A549 (cell line): ENCODE data around the gene BRAT1. TPM values are rescaled to one million over a fixed set of nuclear protein-coding genes. Genes with fewer than 3 reads are reported as not detected.

Experiments used
- ATAC-seq, 2 experiments: fragments of 200-7000 bp in 1 of 2; fragments of >200 bp in 1 of 2; cut with Nextera tagmentation in 1 of 2; cut with Tn5 transposase in 1 of 2; 3 replicates each; pipeline versions ENCODE4 v1.8.0 to v1.9.1; 2018 to 2020; ENCODE audit warnings: mild to moderate bottlenecking in 1 of 2, moderate library complexity in 1 of 2
- CTCF ChIA-PET: fragments of 300-600 bp; sonication (Branson Sonifier 250); formaldehyde crosslinking; extraction: SDS; loops from one replicate; lab custom pipeline; 2021; ENCODE audit warnings: antibody characterized with exemption, inconsistent platforms; lab: Yijun Ruan, JAX
- POLR2A ChIA-PET: fragments of 350-600 bp; formaldehyde crosslinking; extraction: SDS; loops from one replicate; lab custom pipeline; 2021; ENCODE audit warnings: antibody characterized with exemption, inconsistent platforms; lab: Yijun Ruan, JAX
- DNase-seq, 2 experiments: peaks; one replicate each; pipeline versions ENCODE4 v3.0.0 to v3.0.0-alpha.2; 2011 to 2016; ENCODE audit warnings: low read depth in 1 of 2, low spot score in 1 of 2
- FAIRE-seq: peaks from 2 replicates; lab custom pipeline; 2011; peaks lifted over from hg19 to GRCh38; lab: Jason Lieb, UNC
- H3K27ac ChIP-seq, 2 experiments: fragments of >200 bp; sonication (Bioruptor Twin); formaldehyde crosslinking; 3 replicates each; pipeline ENCODE4 v1.5.1; 2016 to 2017
- H3K4me1 ChIP-seq: fragments of >200 bp; sonication (Bioruptor Twin); formaldehyde crosslinking; 3 replicates; pipeline ENCODE4 v1.6.1; 2016
- H3K4me2 ChIP-seq: fragments of >200 bp; sonication (Bioruptor Twin); formaldehyde crosslinking; 3 replicates; pipeline ENCODE4 v1.6.1; 2016
- H3K4me3 ChIP-seq: fragments of >200 bp; sonication (Bioruptor Twin); formaldehyde crosslinking; 3 replicates; pipeline ENCODE4 v1.5.1; 2016
- H3K9me3 ChIP-seq: fragments of >200 bp; sonication (Bioruptor Twin); formaldehyde crosslinking; 3 replicates; pipeline ENCODE4 v1.6.1; 2016
- ATOH8 ChIP-seq: fragments of 250-450 bp; sonication (Bioruptor Pico); IDR thresholded peaks from 2 replicates; pipeline ENCODE4 v1.5.0; 2020; ENCODE audit warnings: low read depth, mild to moderate bottlenecking, moderate library complexity
- BCL3 ChIP-seq: fragments of >200 bp; sonication (Bioruptor Twin); formaldehyde crosslinking; IDR thresholded peaks from 3 replicates; pipeline ENCODE4 v1.6.1; 2016
- BHLHE40 ChIP-seq: IDR thresholded peaks from 2 replicates; pipeline ENCODE4 v1.6.1; 2012; ENCODE audit warnings: low read depth, low read length, inconsistent platforms
- CBX2 ChIP-seq: fragments of 200-600 bp; sonication (generic); IDR thresholded peaks from 2 replicates; pipeline ENCODE4 v1.6.1; 2016; ENCODE audit warnings: low read depth, mild to moderate bottlenecking, borderline replicate concordance
- CEBPB ChIP-seq, 2 experiments: fragments of >200 bp in 1 of 2; sonication (Bioruptor Twin) in 1 of 2; formaldehyde crosslinking in 1 of 2; IDR thresholded peaks; 2 replicates each; pipeline ENCODE4 v1.6.1; 2012 to 2016
- EHMT2 ChIP-seq: fragments of 200-600 bp; sonication (generic); IDR thresholded peaks from 2 replicates; pipeline ENCODE4 v1.6.1; 2016; ENCODE audit warnings: antibody characterized with exemption, low read depth, mild to moderate bottlenecking, moderate library complexity
- ESRRA ChIP-seq: fragments of 150-350 bp; IDR thresholded peaks from 2 replicates; pipeline ENCODE4 v1.6.1; 2014; ENCODE audit warnings: mild to moderate bottlenecking, low read length, borderline replicate concordance
- FOSL2 ChIP-seq, 2 experiments: fragments of 450-650 bp in 1 of 2; fragments of >200 bp in 1 of 2; sonication (Bioruptor Twin) in 1 of 2; formaldehyde crosslinking; IDR thresholded peaks; 2 replicates each; pipeline versions ENCODE4 v1.5.0 to v1.6.1; 2016 to 2020; ENCODE audit warnings: mild to moderate bottlenecking in 1 of 2, moderate library complexity in 1 of 2
- HDAC2 ChIP-seq: fragments of 200-600 bp; sonication (generic); IDR thresholded peaks from 2 replicates; pipeline ENCODE4 v1.6.1; 2016
- HES2 ChIP-seq: fragments of >200 bp; sonication (Bioruptor Twin); formaldehyde crosslinking; IDR thresholded peaks from 2 replicates; pipeline ENCODE4 v1.6.1; 2016
- HOXA7 ChIP-seq: fragments of 250-450 bp; sonication (Bioruptor Pico); IDR thresholded peaks from 2 replicates; pipeline ENCODE4 v1.5.0; 2020; ENCODE audit warnings: mild to moderate bottlenecking, moderate library complexity
- MAFK ChIP-seq: fragments of 450-650 bp; IDR thresholded peaks from 2 replicates; pipeline ENCODE4 v1.6.1; 2014; ENCODE audit not compliant: partially characterized antibody
- MAX ChIP-seq: IDR thresholded peaks from 2 replicates; pipeline ENCODE4 v1.6.1; 2012
- MAZ ChIP-seq: fragments of 150-350 bp; IDR thresholded peaks from 2 replicates; pipeline ENCODE4 v1.6.1; 2014; ENCODE audit warnings: antibody characterized with exemption, low read depth, low read length, borderline replicate concordance
- MYC ChIP-seq: IDR thresholded peaks from 2 replicates; pipeline ENCODE4 v1.6.1; 2012; ENCODE audit warnings: mild to moderate bottlenecking, inconsistent platforms, low read length, improper control_type of control experiment, borderline replicate concordance
- PBX3 ChIP-seq: IDR thresholded peaks from 2 replicates; pipeline ENCODE4 v1.6.1; 2012
- PHF8 ChIP-seq: fragments of 200-600 bp; sonication (generic); IDR thresholded peaks from 2 replicates; pipeline ENCODE4 v1.6.1; 2016; ENCODE audit warnings: low read depth, mild to moderate bottlenecking, antibody characterized with exemption, moderate library complexity, borderline replicate concordance
- POLR2A ChIP-seq: IDR thresholded peaks from 2 replicates; pipeline ENCODE4 v1.6.1; 2012; ENCODE audit warnings: mild to moderate bottlenecking, low read length
- RAD21 ChIP-seq, 2 experiments: fragments of >200 bp in 1 of 2; sonication (Bioruptor Twin) in 1 of 2; formaldehyde crosslinking in 1 of 2; IDR thresholded peaks in 1 of 2; conservative IDR thresholded peaks in 1 of 2; 2 replicates in 1 of 2; 3 replicates in 1 of 2; pipeline ENCODE4 v1.6.1; 2012 to 2018; ENCODE audit warnings: inconsistent platforms in 1 of 2
- RCOR1 ChIP-seq: fragments of 150-350 bp; IDR thresholded peaks from 2 replicates; pipeline ENCODE4 v1.6.1; 2014; ENCODE audit warnings: antibody characterized with exemption, low read length, low read depth
- REST ChIP-seq: fragments of 200-600 bp; sonication (generic); IDR thresholded peaks from 2 replicates; pipeline ENCODE4 v1.6.1; 2016; ENCODE audit warnings: antibody characterized with exemption, mild to moderate bottlenecking, moderate library complexity
- RNF2 ChIP-seq: fragments of 200-600 bp; sonication (generic); IDR thresholded peaks from 2 replicates; pipeline ENCODE4 v1.6.1; 2016; ENCODE audit warnings: low read depth, mild to moderate bottlenecking, antibody characterized with exemption, moderate library complexity, borderline replicate concordance
- SMC3 ChIP-seq: fragments of >200 bp; sonication (Bioruptor Twin); formaldehyde crosslinking; IDR thresholded peaks from 3 replicates; pipeline ENCODE4 v1.6.1; 2018; ENCODE audit warnings: inconsistent platforms
- ZC3H11A ChIP-seq: fragments of 450-650 bp; IDR thresholded peaks from 2 replicates; pipeline ENCODE4 v1.6.1; 2014; ENCODE audit warnings: antibody characterized with exemption, mild to moderate bottlenecking
- ZFP36 ChIP-seq: fragments of 450-650 bp; IDR thresholded peaks from 2 replicates; pipeline ENCODE4 v1.6.1; 2014; ENCODE audit warnings: borderline replicate concordance; ENCODE audit not compliant: partially characterized antibody
- ZNF302 ChIP-seq: fragments of 250-450 bp; sonication (Bioruptor Pico); IDR thresholded peaks from 2 replicates; pipeline ENCODE4 v1.9.0; 2021; ENCODE audit warnings: inconsistent platforms, mild to moderate bottlenecking, moderate library complexity
- WGBS: methylation state at CpG from one replicate; pipeline ENCODE4 v1.1.6; 2017; ENCODE audit errors: missing lambda C conversion rate; 5-methylcytosine and 5-hydroxymethylcytosine counted together
- polyA plus RNA-seq, 4 experiments: library from polyadenylated mRNA; depleted of rRNA in 3 of 4; stranded (reverse); fragments of >200 nt; fragmentation: RNase III in 1 of 4; extraction: RNeasy Plus Mini Kit Qiagen cat#74134 plus additional on column Dnase treatment in 1 of 4; gene quantifications; 2 replicates in 3 of 4; 3 replicates in 1 of 4; pipeline ENCODE4 v1.2.3, GENCODE V29; 2011 to 2017

BRAT1 gene
- polyA plus RNA-seq, 2 of the 4 experiments (the other 2 are of a cell fraction) = 11.9 to 25.6 TPM

GRCh38 chr7:2553831-2554581 is 1.3 kb downstream of the BRAT1 start:
- WGBS = 84% methylated on average over 15 of the region's 16 CpGs

GRCh38 chr7:2553108-2553507 is 2.2 kb downstream of the BRAT1 start:
- WGBS = 94% methylated on average over 10 of the region's 10 CpGs
- Histone ChIP-seq H3K4me1 (peaks cover 20% of the 10 kb centered on the region), H3K4me2 (peak overlapping the region; percentile 100; the same call in 1 of the 3 replicates), H3K27ac (no peak overlapping the region), H3K4me3 (no peak overlapping the region), H3K9me3 (no peaks in the 10 kb centered on the region)
- CTCF ChIA-PET = interaction anchor here (0.6 to 1.3 kb wide), 5 partner anchors 12 to 128 kb away, joined by 3 to 5 read pairs (median 3); no protein-coding TSS in a partner anchor
- ATAC-seq (no peak), FAIRE-seq (no peak), DNase-seq (no peak)
- POLR2A ChIA-PET = no interaction called here
- TF ChIP-seq MAX (no peak), PHF8 (no peak), EHMT2 (no peak), FOSL2 (IDR thresholded peaks at IDR 0.05) (no peak), FOSL2 (CRISPR knock-in tag; IDR thresholded peaks at IDR 0.05) (peak; percentile 43; the same call in 1 of the 2 replicates), ATOH8 (no peak), BCL3 (no peak), CEBPB (IDR thresholded peaks at IDR 0.05) (no peak), MAFK (no peak)
- TF ChIP-seq, all 56 proteins: peak for 1

More at GRCh38 chr7:2553831-2554581, 1.3 kb downstream of the BRAT1 start:
- POLR2A ChIA-PET = no interaction called here
- no peak for FAIRE-seq
- CTCF ChIA-PET = interaction anchor here (0.6 to 1.3 kb wide), 6 partner anchors 9 to 127 kb away, joined by 3 to 5 read pairs (median 3); no protein-coding TSS in a partner anchor
- no peaks in the 10 kb centered on the region for H3K9me3 ChIP-seq
- DNase-seq = no peak
- H3K4me1 ChIP-seq = peaks cover 25% of the 10 kb centered on the region
- H3K27ac ChIP-seq = peak overlapping the region; percentile 97 to 100
- peak overlapping the region; percentile 100 for H3K4me2 ChIP-seq
- TF ChIP-seq ZC3H11A (no peak), ESRRA (no peak), HES2 (no peak), MYC (no peak), ZFP36 (no peak), RNF2 (no peak), RAD21 (conservative IDR thresholded peaks at IDR 0.05 in 1 of 2, IDR thresholded peaks at IDR 0.05 in 1 of 2) (no peak), ZNF302 (CRISPR knock-in tag) (no peak)
- H3K4me3 ChIP-seq = peak overlapping the region; percentile 64
- no peak for ATAC-seq

GRCh38 chr7:2551418-2551817 is 3.9 kb downstream of the BRAT1 start:
- H3K27ac ChIP-seq = no peak overlapping the region
- CTCF ChIA-PET = interaction anchor here (0.7 kb wide), 1 partner anchor 105 kb away, joined by 3 read pairs; no protein-coding TSS in a partner anchor
- no peak for FAIRE-seq
- no peak overlapping the region for H3K4me2 ChIP-seq
- H3K9me3 ChIP-seq = no peaks in the 10 kb centered on the region
- 92% methylated on average over 8 of the region's 8 CpGs for WGBS
- no peak overlapping the region for H3K4me3 ChIP-seq
- POLR2A ChIA-PET = no interaction called here
- DNase-seq = no peak
- ATAC-seq = no peak
- peaks cover 20% of the 10 kb centered on the region for H3K4me1 ChIP-seq
- TF ChIP-seq BHLHE40 (no peak), SMC3 (no peak), HOXA7 (CRISPR knock-in tag) (no peak), HDAC2 (no peak), POLR2A (no peak), CBX2 (no peak), RCOR1 (no peak), PBX3 (no peak), MAZ (no peak), REST (no peak), RNF2 (no peak), MYC (no peak)
